ENCODE data around the gene CPM.
A peak's percentile ranks its signal among the peaks of the same experiment; 100 is the strongest.

Gene CPM

DNA sequence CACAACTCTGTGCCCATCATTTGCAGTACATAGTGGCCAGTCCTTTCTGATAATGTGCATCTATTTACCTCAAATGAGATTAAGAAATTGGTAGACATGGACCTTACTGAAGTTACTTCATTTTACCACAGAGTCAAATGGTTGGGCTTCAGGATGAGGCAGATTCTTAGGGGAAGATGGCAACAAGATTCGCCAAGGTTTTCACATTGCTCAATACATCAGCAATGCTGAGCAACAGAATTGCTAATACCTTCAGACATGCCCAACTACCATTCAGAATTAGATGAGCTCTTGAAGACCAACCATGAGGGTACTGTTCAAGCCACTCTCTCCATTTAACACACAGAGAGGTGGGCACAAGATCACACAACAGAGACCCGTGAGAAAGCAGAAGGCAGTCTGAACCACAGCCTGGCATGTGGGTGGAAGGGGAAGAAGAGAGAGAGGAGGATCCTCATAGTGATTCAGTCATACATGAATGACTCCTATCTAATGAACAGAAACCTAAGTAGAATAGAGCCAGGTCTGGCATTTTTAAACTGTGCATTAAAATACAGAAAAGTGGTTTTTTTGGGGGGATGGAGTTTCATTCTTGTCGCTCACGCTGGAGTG is 28.5 kb downstream of the CPM start:
- ATAC-seq: peak; percentile 82
- DNase-seq: no peak

DNA sequence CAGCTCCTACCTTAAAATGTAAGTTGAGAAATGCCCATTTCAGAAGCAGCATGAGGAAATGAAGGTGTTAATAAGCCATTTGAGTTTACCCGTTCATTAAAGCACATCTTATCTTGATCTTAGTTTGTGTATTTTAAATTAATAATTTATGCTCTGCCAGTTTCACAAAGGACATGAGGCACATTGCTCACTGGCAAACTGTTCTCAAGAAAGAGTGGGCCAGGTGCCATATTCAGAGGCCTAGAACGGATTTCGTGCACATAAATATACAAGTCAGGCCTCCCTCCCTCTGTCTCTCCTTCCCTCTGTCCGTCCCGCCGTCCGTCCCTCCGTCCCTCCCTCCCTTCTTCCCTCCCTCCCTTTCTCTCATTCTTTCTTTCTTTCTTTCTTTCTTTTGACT is 29.5 kb downstream of the CPM start:
- DNase-seq (no peak), ATAC-seq (no peak)

DNA sequence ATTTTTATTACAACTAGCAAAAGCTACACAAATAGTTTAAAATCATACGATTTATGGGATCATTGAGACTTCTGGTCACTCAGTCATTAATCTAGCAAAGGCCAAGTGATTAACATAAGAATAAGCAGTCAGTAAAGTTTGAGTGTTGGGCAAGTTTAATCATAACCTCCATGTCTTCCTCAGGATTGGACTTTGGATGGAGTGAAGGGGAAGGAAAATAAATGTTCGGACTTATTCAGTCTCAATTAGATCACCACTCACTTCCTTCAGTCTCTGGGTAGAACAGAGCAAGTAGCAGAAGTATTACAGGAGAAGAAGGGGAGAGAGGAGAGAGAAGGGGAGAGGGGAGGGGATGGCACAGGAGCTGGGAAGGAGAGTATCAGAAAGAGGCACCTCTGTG is 31.4 kb downstream of the CPM start:
- DNase-seq (no peak), ATAC-seq (no peak)

DNA sequence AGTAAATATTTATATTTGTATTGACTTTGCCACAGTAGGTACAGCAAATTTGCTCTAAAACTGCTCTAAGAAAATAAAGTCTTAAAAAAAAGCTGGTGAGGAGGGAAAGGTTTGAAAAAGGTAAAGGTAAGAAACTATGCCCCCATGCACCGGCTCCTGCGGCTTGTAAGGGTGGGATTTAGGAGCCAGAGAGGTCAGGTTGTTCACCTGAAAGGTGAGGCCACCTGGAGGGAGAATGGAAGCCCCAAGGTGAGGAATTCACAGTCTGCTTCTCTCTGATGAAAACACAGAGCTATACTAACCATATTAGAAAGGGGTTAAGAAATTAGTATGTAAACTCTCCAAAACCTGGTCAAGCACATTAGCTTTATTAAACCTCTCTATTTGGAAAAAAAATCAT is 31.8 kb downstream of the CPM start:
- DNase-seq: no peak
- ATAC-seq: no peak

DNA sequence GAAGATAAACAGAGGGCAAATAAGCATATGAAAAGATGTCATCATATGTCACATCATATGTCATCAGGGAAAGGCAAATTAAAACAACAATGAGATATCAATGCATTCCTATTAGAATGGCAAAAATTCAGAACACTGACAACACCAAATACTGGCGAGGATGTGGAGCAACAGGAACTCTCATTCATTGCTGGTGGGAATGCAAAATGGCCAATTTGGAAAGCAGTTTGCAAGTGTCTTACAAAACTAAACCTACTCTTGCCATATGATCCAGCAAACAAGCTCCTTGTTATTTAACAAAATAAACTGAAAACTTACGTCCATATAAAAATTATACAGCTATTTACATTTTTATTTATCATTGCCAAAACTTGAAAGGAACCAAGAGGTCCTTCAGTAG is 32.7 kb downstream of the CPM start:
- no peak for DNase-seq
- no peak for ATAC-seq

DNA sequence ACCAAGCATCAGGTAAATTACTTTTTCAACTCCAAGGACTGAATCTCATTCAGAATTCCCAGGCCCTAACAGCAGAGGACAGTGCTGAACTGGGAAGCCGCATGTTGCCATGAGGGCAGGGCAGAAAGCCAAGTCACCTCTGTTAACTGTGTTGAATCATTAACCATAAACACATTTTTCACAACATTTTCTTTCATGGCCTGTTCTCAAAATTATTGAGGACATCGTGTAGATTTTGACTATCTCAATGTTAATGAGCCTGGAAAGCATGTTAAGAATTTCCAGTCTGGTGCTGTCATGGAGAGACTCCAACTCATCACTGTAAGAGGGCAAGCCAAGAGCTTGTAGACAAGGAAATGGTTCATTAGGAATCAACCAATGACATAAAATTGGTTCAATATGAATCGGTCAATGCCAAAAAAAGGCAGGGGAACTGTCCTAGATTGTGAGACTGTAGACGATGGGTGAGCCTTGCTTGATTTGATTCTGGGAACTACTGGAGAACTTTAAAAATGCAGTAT is 33.7 kb downstream of the CPM start:
- ATAC-seq (no peak), DNase-seq (no peak)

DNA sequence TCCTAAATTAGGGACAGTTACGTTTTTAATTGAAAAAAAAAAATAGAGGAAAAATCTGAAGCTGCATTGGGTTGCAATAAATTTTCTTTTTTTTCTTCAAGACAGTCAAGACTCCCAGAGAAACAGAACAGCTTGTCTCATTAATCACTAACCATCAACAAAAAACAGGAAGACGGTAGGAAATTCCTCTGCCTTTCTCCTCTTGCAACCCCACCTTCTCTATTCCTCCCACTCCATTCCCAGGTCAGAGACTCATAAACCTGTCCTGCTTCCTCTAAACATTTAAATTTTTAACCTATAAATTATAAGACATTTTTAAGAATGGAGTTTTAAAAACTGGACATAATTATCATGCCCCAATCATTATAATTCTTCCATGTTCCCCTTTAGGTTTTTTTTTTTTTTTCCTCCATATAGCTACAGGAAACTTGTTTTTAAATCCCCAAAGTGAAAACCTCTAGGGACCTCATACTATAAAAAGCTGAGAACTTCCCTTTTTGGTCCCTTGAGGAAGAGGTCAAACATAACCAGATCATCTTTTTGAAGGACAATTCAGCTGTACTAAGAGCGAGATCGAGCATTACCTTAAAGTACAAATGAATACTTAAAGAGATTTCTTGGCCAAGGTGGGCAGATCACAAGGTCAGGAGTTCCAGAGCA is 36.0 kb downstream of the CPM start:
- ATAC-seq: no peak
- DNase-seq: no peak

DNA sequence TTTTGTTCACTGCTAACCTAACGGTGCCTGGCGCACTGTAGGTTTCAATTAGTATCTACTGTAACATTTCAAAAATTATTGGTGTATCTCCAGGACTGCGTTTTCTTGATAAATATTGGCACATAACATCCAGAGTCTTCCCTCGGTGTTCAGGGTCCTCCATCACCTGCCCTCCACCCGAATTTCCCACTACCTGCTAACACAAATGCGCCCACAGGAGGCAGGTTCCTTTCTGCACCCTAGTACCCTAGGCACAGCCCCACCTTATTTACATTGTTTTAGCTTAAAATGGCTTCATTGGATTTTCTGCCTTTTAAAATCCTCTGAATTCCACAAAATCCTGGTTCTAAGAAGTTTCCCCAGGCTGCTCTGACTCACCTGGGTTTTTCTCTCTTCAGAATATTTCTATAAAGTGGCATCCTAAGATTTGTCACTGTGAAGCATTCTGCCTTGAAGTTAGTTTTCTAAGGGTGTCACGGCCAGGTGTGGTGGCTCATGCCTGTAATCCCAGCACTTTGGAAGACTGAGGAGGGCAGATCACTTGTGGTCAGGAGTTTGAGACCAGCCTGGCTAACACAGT is 38.6 kb downstream of the CPM start:
- ATAC-seq (no peak), DNase-seq (no peak)

DNA sequence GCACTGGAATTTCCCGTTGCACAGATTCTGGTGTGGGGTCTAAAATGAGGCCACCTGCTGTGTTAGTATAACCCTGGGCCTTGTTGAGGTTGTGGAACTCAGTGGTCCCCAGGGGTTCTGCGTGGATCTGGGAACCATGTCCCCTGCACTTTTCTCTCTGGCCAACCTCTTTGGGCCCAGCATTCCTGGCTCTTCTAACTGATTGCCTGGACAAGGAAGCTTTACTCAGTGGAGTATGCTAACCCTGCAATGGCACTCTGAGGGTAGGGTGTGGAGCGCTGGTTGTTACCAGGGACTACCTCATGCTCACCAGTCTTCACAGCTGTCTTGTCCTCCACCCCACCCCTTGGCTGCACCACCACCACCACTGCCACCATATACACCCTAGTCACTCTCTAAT is 39.2 kb downstream of the CPM start:
- ATAC-seq: no peak
- no peak for DNase-seq

DNA sequence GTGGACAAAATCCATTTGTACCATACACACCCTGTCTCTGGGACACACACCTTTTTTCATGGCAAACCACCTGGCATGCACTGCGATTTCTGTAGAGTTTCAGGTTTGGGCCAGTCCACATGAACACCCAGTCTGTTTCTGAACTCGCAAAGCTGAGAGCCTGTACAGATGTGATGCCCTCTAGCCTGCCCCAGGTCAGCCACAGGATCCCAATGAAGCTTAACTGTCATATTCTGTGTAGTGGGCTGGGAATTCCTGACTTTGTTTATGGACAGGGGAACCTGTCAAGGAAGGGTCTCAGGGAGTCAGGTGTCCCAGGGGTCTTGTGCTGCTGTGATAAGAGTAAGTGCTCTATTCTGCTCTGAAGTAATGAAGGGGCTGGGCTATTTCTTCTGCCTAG is 39.8 kb downstream of the CPM start:
- ATAC-seq (no peak), DNase-seq (no peak)

DNA sequence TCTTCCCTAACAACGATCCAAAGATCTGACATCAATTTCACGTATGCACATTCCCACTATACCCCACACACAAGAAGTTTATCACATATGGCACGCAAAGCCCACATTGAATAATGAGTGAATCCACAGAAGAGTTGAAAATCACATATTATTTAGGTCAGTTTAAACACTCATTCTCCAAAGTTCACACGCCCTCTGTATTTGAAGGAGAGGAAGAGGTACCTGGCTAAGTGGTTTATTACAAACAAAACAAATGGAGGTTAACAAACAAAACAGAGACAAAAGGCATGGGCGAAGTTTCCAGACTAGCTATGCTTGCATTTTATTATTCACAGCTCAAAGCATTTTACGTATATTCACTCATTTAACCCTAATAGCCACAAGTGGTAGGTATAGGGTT is 41.8 kb downstream of the CPM start:
- DNase-seq (no peak), ATAC-seq (no peak)

DNA sequence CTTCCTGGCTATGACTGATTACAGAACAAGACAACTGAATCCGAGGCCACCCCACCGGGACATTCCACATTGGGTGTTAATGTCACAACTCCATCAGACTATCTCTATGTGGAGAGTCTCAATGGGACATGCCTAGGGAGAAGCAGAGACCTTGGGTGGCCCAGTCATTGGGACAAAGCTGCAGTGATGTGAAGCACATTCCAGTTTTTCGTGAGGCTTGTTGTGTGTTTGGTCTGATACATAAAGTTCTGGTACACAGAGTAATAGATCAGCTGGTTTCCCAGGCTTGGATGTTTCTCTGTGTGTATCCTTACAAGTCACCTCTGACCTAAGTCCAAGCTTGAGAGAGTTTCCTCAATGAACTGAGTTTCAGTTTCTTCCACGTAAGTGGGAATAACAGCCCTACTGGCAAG is 42.3 kb downstream of the CPM start:
- ATAC-seq: no peak
- no peak for DNase-seq

DNA sequence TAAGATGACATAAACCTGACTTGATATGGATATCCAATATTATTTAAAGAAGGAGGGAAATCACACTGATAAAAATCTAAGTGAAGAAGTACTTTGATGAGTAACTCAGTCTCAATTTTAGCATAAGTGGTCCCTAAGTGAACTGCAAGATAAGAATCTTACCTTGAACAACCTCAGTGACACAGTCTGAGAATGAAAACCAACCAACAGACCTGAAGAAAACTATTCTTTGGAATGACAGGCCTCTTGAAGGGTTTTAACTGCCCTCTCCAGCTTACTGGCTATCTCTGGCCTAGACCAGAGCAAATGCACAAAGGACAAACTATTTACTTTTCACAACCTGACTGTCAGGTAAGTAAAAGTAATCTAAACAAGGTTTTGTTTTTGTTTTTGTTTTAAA is 44.7 kb downstream of the CPM start:
- ATAC-seq (peak; percentile 77), DNase-seq (no peak)

DNA sequence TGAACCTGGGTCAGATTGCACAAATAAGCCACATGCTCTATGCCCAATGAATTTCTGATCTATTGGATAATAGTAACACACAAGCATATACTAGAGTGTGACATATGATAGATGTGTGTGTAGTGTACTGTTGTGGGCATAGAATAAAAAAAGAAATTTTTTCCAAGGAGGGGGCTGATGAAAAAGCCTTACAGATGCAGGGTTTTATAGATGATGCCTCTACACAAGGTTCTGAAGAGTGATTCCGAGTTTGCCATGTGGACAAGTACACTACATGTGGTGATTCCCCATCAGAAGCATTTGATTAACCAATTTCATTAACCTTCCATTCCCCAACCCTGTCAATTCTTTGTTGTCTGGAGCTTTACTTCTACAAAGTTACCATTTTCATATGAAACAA is 45.3 kb downstream of the CPM start:
- no peak for DNase-seq
- ATAC-seq: no peak

DNA sequence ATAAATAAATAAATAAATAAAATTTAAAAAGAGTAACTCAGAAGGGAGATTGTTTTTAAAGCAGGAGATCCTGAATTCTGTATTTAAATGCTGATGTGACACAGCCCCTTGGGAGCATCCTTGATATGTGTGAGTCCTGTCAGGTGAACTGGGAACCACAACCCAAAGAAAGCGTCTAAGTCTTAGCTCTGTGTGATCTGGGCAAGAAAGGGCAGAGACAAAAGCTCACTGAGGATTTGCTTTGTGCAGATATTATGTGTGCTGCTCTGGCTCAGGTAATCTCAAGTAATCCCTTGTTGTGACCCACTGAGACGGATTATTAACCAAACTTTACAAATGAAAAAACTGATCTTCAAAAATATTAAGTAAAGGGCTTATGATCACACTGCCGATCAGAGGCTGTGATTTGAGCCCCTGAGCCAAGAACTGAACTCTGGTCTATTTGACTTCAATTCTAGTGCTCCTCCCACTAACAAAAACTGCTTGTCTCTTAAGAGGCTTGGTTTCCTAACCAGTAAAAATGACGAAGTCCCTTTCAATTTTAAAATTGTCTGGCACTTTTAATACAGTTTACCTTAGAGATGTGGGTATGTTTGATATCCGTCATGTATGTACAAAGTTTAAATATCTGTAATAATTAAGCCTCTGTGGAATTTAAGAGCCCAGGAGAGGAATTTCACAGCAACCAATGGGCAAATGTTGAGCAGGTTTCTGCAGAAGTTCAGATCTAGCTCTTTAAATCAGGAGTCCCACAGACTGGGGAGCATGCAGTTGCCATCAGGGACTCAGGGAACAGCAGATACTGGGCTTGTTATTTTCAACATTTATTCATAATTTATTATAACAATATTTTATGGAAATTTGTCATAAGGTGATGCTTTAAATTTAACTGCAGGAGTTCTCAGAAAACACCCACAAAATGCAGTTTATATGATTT is 46.1 kb downstream of the CPM start:
- ATAC-seq (no peak), DNase-seq (no peak)

DNA sequence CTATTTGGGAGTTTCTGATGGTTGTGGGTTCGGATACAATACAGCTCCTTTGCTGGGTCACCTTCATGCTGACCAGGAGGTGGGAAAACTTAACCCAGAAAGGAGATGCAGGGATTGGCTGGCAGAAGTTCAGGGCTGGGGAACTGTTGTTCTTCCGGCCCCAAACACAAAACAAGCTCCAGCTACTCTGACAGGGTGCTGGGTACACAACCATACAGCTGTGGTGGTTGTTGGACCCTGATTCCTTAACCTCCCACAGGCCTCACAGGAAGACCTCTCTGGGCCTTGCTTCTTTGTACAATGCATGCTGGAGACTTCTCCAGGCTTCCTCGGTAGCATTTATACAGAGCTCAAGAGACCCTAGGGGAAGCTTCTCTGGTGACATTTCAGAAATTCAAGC is 47.6 kb downstream of the CPM start:
- no peak for DNase-seq
- no peak for ATAC-seq

DNA sequence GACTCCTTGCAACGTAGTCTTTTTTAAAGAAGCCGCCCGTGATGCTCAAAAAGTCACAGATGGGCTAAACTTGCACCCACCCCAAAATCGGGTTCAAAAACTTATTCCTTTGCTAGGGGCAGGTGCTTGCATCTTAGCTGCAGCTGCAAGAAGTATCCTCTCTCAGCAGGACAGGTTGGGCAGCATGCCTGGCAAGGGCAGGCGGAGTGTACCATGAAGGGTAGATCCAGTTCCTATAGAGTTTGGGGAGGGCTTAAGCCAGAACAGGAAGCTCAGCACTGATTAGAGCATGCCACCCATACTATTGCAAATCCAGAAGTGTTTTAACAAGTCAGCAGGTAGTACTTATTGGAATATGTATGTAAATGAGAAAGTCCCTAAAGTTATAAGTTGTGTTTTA is 48.7 kb downstream of the CPM start:
- DNase-seq (no peak), ATAC-seq (no peak)

DNA sequence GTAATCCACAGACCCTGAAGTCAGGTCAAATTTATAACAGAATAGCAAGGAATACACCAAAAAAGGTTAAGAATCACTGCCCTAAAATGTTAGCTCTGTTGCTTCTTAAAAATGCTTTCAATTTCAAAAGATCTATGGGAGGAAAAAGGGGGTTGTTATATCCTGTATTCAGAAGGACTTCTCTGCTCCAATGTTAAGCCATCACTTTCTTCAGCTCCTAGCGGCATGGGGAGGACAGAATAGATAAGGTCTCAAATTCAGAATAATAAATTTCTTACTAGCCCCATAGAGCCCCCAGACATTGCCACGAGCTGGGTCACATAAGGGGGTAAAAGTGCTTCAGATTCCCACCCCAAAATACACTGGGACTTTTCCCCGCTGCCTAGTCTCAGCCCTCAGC is 49.8 kb downstream of the CPM start:
- ATAC-seq: no peak
- no peak for DNase-seq

DNA sequence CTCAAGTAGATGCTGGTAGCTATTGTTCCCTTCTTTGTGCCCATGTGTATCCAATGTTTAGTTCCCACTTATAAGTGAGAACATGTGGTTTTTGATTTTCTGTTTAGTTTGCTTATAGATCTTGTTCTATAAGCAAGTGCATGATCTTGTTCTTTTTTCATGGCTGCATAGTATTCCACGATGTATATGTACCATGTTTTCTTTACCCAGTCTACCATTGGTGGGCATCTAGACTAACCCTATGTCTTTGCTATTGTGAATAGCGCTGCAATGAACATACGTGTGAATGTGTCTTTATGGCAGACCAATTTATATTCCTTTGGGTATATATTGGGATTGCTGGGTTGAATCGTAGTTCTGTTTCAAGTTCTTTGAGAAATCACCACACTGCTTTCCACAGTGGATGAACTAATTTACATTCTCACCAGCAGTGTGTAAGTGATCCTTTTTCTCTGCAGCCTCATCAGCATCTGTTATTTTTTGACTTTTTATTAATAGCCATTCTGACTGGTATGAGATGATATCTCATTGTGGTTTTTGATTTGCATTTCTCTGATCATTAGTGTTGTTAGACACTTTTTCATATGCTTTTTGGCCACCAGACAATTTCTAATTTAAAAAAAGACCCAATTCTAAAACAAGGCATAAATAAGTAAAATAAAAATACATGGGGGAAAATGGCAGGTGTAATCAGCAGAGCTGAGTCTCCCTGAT is 50.6 kb downstream of the CPM start:
- ATAC-seq: no peak
- no peak for DNase-seq

DNA sequence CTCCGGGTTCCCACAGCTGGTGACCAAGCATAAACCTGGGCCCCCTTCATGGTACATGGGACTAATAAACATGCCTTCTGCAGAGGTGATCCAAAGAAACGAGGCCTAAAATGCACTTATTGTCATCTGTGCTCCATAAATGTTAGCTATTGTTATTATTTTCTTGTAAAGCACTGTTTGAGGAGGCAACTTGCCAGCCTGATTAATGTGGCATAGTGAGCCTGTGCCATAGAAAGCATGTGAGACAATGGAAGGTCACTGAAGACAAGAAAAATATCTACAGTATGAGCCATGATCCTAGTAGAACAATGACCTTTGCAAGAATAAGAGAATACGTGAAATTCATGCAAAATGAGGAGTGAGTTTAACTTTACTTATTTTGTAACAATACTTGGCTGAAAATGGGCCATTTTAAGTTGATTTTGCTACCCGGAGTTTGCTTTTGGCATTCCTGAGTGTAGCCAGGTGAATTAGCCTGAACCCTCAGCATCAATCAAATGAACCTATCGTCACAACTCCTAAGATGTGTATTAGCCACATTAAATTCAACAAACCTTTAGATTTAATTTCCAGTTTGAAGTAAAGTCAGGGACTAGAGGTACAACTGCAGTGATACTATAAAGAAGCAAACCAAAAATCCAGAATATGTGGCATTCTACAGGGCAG is 52.2 kb downstream of the CPM start:
- ATAC-seq (no peak), DNase-seq (no peak)

DNA sequence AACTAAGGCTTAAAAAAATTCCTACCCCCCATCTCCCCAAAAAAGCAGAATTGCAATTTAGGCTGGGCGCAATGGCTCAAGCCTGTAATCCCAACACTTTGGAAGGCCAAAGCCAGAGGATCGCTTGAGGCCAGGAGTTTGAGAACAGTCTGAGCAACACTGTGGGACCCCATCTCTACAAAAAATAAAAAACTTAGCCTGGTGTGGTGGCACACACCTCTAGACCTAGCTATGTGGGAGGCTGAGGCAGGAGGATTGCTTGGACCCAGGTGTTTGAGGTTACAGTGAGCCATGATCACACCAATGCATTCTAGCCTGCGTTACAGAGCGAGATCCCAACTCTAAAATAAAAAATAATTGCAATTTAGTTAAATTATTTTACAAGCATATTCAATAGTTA is 54.1 kb downstream of the CPM start:
- no peak for DNase-seq
- ATAC-seq: no peak

DNA sequence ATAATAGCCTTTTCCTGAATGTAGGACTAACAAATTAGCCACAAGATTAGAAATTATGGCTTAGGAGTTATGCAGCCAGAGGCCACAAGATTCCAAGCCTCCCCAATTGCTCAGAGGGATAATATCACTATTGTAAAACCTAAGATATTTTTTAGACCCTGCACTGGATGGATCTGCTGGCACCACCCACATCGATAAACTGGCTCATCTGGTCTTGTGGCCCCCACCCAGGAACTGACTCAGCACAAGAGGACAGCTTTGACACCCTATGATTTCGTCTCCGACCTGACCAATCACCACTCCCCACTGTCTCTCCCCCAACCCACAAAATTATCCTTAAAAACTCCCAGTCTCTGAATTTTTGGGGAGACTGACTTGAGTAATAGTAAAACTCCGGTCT is 54.7 kb downstream of the CPM start:
- DNase-seq (no peak), ATAC-seq (no peak)

All from stimulated activated naive CD8-positive, alpha-beta T cell treated with anti-CD3 and anti-CD28 coated beads, Interleukin-15, Interleukin-2, amounts not matched to agents 100 U/mL and 50 U/mL, for 24 hours (primary cell).